Measurements from ENCODE around the gene ARFGAP1.
"Not testable (repeated sequence)": the region's sequence is repeated elsewhere in the genome, so short reads cannot be mapped to it uniquely, and the experiment has no call there.

The ARFGAP1 gene

GRCh38 chr20:63322933-63323273, 50.3 kb downstream of the ARFGAP1 start:
- DNase-seq = no peak

GRCh38 chr20:63323357-63323981, 50.9 kb downstream of the ARFGAP1 start:
- no peak for DNase-seq

GRCh38 chr20:63325021-63325471, 52.4 kb downstream of the ARFGAP1 start:
- no peak for DNase-seq

- DNase-seq = no peak
Observed at GRCh38 chr20:63325554-63326313, 53.1 kb downstream of the ARFGAP1 start.

GRCh38 chr20:63326314-63327230, 54.0 kb downstream of the ARFGAP1 start:
- DNase-seq = no peak

- no peak for DNase-seq
Observed at GRCh38 chr20:63327231-63327745, 54.7 kb downstream of the ARFGAP1 start.

- no peak for DNase-seq
Observed at GRCh38 chr20:63328026-63328700, 55.5 kb downstream of the ARFGAP1 start.

GRCh38 chr20:63328718-63329275, 56.2 kb downstream of the ARFGAP1 start:
- no peak for DNase-seq

GRCh38 chr20:63329331-63330083, 56.9 kb downstream of the ARFGAP1 start:
- no peak for DNase-seq

- DNase-seq = no peak
Observed at GRCh38 chr20:63330084-63330760, 57.6 kb downstream of the ARFGAP1 start.

- DNase-seq = no peak
Observed at GRCh38 chr20:63330940-63331339, 58.3 kb downstream of the ARFGAP1 start.

- no peak for DNase-seq
Observed at GRCh38 chr20:63331741-63332400, 59.3 kb downstream of the ARFGAP1 start.

GRCh38 chr20:63332488-63333240, 60.1 kb downstream of the ARFGAP1 start:
- no peak for DNase-seq

GRCh38 chr20:63333241-63333836, 60.7 kb downstream of the ARFGAP1 start:
- DNase-seq = no peak

- no peak for DNase-seq
Observed at GRCh38 chr20:63334356-63334755, 61.7 kb downstream of the ARFGAP1 start.

GRCh38 chr20:63335060-63335459, 62.4 kb downstream of the ARFGAP1 start:
- not testable (repeated sequence) for DNase-seq

- DNase-seq = no peak
Observed at GRCh38 chr20:63335711-63336110, 63.1 kb downstream of the ARFGAP1 start.

- DNase-seq = no peak
Observed at GRCh38 chr20:63336232-63336752, 63.7 kb downstream of the ARFGAP1 start.
